Spleen (tissue), 7 donors: ENCODE data around the gene USB1.

Experiments used
- CTCF ChIP-seq, 11 experiments: fragments of 200-600 bp in 7 of 11; fragments of 450-650 bp in 4 of 11; sonication (generic) in 4 of 11; IDR thresholded peaks in 8 of 11; conservative IDR thresholded peaks in 3 of 11; 1 replicate in 7 of 11; 2 replicates in 4 of 11; pipeline versions ENCODE4 v1.4.0 to v1.8.0; 2016 to 2021; ENCODE audit warnings: antibody characterized with exemption in 11 of 11, inconsistent platforms in 4 of 11, mild to moderate bottlenecking in 1 of 11
- POLR2A ChIP-seq, 3 donors: fragments of 450-650 bp; IDR thresholded peaks; one replicate each; pipeline ENCODE4 v1.5.1; 2017; ENCODE audit warnings: antibody characterized with exemption in 3 of 3, mild to moderate bottlenecking in 1 of 3
- POLR2AphosphoS5 ChIP-seq, 3 donors: sonication (generic); formaldehyde crosslinking; IDR thresholded peaks; one replicate each; pipeline ENCODE4 v1.5.1; 2017; ENCODE audit warnings: antibody characterized with exemption in 3 of 3
- donor health status: DM: no; HTN: no; CAD: no; lungs with moderate emphysema.
- donor health status: DM: no; HTN: no; CAD: no.
- donor health status: DM: no; HTN: no; CAD: no.

DNA sequence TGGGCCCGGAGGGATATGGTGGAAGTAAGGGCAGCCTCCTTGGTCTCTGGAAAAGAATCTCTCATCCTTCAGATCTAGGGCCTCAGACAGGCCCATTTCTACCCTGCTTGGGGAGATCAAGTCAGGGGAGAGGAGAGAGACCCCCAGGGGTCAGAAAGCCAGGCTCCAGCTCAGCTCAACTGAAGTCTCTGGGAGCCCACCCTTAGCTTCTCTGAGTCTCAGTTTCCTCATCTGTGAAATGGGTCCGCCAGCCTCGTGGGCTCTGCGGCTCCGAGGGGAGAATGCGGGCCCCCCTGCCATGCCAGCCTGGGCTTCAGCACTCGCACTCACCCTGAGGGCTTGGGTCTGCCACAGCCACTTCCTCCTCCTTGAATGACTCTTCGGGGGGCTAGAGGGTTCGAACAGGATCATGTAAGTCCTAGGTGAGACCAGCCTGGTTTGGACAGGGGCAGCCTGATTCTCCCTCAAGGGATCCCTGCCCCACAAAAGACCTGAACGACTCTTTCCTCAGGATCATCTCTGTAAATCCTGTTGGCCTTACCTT, 37.0 kb upstream of the USB1 start:
- TF ChIP-seq CTCF (IDR thresholded peaks at IDR 0.05 in 8 of 11, conservative IDR thresholded peaks at IDR 0.05 in 3 of 11) (no peak), POLR2A (IDR thresholded peaks at IDR 0.05) (no peak), POLR2AphosphoS5 (IDR thresholded peaks at IDR 0.05) (no peak)
